8988T (cell line): Measurements from ENCODE around the gene PI4KA.
"Not testable (repeated sequence)": the region's sequence is repeated elsewhere in the genome, so short reads cannot be mapped to it uniquely, and the experiment has no call there.

ENCODE experiments used
- DNase-seq: peaks from one replicate; pipeline ENCODE4 v3.0.0; 2011

Gene PI4KA

GRCh38 chr22:20746431-20747189 is 112.0 kb downstream of the PI4KA start:
- DNase-seq, result no peak

- no peak for DNase-seq
Measured at GRCh38 chr22:20745119-20745518, 113.5 kb downstream of the PI4KA start.

GRCh38 chr22:20744456-20744855 is 114.2 kb downstream of the PI4KA start:
- DNase-seq, result no peak

GRCh38 chr22:20742764-20743163 is 115.8 kb downstream of the PI4KA start:
- no peak for DNase-seq

GRCh38 chr22:20741634-20742581 is 116.7 kb downstream of the PI4KA start:
- DNase-seq, result peak; percentile 39

GRCh38 chr22:20741008-20741633 is 117.5 kb downstream of the PI4KA start:
- DNase-seq, result no peak

GRCh38 chr22:20740222-20740951 is 118.2 kb downstream of the PI4KA start:
- no peak for DNase-seq

GRCh38 chr22:20738394-20739089 is 120.1 kb downstream of the PI4KA start:
- no peak for DNase-seq

GRCh38 chr22:20736891-20737290 is 121.7 kb downstream of the PI4KA start:
- DNase-seq, result not testable (repeated sequence)

GRCh38 chr22:20735356-20736162 is 123.1 kb downstream of the PI4KA start:
- DNase-seq, result not testable (repeated sequence)

- DNase-seq, result not testable (repeated sequence)
Measured at GRCh38 chr22:20732431-20732830, 126.2 kb downstream of the PI4KA start.

- no peak for DNase-seq
Measured at GRCh38 chr22:20729194-20729593, 129.4 kb downstream of the PI4KA start.

GRCh38 chr22:20728523-20729190 is 130.0 kb downstream of the PI4KA start:
- no peak for DNase-seq

- DNase-seq, result no peak
Measured at GRCh38 chr22:20727118-20728015, 131.2 kb downstream of the PI4KA start.

- DNase-seq, result no peak
Measured at GRCh38 chr22:20725987-20726558, 132.5 kb downstream of the PI4KA start.

- DNase-seq, result no peak
Measured at GRCh38 chr22:20724676-20725454, 133.7 kb downstream of the PI4KA start.

GRCh38 chr22:20721409-20722218 is 137.0 kb downstream of the PI4KA start:
- DNase-seq, result no peak
